IPS DF 4.7 (cell line): ENCODE data around the gene CBX1.

Experiments used
- DNase-seq: peaks from one replicate; pipeline ENCODE4 v3.0.0-alpha.2; 2013; ENCODE audit warnings: low spot score; ENCODE audit errors: extremely low read depth

CBX1 gene

DNA sequence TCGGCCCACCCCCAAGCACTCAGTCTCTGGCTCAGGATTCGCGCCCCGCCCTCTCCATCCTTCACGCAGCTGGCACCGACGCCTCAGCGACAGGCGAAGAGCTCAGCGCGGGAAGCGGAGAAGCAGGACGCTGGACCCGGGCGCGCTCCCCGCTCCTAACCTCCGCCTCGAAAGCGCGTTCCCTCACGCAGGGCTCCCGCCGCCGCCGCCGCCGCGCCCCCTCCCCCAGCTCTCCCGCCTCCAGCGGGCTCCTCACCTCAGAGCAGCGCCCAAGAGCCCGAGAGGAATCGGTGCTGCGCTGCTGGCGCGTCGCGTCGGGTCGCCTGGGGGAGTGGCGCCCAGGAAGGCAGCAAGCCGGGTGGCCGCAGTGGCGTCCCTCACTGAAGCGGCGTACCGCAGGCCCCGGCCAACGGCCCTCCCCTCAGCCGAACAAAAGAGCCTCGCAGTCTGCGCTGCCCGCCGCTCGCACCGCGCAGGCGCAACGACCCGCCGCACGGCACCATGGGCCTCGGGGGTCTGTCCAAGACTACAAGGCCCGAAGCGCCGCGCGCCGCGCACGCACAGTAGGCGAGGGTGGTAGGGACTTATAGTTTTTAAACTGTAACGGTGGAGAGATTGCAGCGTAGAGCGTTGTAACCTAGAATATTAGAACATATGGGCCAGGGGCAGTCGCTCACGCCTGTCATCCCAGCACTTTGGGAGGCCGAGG lies at the start of gene CBX1:
Gene CBX1 (minus strand): TSS at position 467 of the 709 bp plus-strand sequence. CDS start 24,474 bp downstream, outside the sequence.
- peak; percentile 74 for DNase-seq

DNA sequence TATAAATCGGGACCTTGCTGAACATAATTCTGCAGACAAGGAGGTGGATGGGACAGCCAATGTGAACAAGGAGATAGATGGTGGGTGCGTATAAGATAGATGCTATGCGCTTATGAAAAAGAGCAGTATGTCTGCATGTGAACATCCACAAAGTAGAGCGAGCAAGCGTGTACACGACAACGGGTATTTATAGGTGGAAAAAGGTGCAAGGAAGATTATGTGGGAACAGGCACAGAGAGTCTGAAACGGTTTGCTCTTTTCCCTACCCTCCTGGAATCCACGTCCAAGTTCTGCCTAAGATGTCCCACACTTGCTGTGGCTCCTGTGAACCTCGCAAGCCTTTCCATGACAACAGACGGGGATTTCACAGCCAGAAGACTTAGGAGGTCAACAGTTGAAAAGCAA lies 49.3 kb upstream of the CBX1 start:
- DNase-seq: no peak

GRCh38 chr17:48149787-48150463 lies 48.6 kb upstream of the CBX1 start:
- DNase-seq: no peak

DNA sequence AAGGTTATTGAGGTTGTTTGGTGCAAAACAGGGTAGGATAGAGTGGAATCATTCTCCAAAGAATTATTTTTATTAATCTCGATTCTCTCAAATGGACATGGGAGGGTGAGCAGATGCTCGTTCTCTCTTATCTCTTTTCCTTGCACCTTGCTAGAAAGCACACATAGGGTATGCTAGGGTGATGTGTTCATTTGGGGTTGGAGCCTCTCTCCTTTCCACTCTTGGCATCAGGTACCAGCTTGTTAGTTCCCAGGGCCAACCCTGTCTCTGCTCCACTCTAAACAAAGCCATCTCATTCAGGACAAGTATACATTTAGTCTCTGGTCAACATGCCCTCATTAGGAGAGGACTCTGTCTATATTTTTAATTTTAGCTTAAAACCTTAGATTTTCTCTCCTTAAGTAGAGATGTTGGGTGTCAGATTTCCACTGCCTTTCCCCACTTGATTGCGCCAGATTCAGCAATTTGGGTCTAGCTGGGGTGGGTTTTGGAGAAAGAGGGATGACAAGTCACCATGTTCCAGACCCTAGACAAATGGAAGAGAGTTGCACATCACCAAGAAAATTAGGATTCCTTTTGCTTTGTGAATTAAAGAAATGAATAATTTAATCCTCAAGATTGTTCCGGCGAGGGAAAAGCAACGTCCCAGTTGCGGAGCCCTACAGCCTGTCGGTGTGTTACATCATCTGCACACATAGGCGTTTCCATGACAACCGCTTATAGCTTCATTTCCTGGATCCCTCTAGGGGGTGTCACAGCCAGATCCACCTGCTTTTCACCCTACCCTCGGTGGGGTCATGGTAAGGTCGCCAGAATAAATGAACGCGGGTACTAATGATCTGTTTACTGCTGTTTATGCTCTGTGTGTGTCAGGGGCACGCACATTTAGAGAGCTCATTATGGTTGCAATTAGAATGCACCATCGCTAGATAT lies 47.8 kb upstream of the CBX1 start:
- DNase-seq: no peak

DNA sequence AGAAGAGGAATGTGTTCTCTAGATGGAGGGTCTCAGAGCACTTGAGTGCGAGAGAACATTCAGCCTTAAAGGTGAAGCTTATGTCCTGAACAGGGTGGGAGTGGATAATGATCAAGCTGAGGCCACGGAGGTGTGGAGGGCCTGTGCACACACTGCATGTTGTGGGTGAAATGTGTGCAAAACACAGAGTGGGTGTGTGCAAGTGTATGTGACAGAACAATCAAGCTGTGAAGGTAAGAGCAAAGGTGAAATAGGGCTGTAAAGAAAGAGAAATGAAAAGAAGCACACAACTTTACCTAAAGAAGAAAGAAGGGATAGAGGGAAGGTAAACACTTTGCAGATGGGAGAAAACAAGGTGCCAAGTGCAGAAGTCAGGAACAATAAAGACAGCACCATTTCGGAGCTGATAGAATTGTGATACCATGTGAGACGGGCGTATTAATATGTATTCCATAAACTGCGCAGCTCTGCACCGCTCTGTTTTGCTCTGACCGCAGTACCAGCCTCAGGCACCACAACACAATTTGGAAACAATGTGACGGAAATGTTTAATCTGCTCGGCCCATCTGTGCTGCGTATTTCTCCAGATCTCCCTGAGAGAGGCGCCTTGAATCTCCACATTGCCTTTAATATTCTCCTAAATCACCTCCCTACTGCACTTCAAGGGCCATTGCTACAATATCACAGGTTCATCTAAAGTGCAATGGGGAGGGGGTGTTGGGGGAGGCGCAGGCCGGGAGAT lies 46.9 kb upstream of the CBX1 start:
- DNase-seq: no peak

DNA sequence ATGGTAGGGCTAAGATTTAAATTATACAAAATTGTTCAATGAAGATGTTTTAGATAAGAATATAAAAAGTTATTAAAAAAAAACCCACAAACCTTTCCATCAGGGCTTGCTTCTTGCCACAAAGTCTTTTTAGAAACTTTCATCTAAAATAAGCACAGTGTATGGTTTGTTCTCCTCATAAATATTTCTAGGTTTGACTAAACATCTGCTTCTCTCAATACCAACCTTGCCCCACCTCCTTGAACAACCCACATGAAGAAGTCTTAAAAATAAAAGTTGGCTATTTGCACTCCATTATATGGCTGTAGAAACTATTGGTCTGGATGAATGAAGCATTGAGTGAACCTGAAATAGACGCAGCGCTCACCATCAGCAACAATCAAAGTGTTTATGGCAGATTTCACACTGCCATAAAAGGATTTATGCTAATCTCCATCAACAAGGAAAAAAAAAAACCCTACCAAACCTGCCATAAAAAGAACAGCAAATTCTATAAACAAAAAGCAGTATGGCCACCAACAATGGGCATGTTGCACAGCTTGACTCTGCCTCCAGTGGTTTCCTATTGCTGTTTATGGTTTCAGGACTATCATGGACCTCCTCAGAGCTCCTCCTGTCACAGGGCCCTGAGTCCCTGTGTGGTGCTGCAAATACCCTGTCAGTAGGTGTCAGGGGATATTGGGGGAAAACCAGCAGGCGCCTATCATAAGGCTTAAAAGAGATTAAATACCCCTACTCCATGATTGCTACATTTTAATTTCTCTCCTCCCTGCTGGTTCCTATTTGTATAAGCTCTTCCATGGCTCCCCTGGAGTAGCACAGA lies 43.9 kb upstream of the CBX1 start:
- DNase-seq: no peak

DNA sequence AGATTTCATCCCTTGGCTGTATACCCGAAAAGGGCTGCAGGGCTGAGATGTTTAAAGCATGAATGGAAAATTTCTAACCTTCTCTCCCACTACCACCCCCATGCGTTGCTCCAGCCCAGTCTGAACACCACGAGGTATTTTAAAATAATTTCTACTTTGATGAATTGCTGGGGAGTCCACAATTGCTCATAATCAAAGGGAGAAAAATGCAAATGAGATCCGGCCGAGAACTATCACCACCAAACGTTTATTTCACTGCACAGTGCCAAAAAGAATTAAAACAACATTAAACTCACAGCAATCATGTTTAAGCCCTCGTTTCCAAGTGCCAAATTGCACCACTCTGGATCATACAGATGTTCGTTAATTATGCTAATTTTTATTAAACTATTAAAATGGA lies 43.0 kb upstream of the CBX1 start:
- no peak for DNase-seq

GRCh38 chr17:48143629-48144028 lies 42.4 kb upstream of the CBX1 start:
- no peak for DNase-seq

DNA sequence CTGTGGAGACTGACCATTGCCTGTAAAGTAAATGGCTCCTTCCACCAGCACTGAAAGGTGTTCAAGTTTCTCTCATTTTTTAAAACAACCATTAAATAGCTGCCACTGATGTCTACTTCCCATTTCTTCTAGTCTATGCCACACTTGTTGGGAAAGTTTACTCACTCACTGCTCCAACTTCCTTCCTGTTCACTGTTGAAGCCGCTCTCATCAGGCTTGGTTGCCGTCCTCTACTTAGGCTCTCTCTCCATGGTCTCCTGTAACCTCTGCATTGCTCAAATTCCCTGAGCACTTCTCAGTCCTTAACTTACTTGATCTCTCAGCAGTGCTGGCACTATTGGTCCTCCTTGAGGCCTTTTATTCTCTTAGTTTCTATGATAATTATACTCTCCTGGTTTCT lies 38.7 kb upstream of the CBX1 start:
- no peak for DNase-seq

GRCh38 chr17:48137656-48138055 lies 36.4 kb upstream of the CBX1 start:
- DNase-seq: no peak

DNA sequence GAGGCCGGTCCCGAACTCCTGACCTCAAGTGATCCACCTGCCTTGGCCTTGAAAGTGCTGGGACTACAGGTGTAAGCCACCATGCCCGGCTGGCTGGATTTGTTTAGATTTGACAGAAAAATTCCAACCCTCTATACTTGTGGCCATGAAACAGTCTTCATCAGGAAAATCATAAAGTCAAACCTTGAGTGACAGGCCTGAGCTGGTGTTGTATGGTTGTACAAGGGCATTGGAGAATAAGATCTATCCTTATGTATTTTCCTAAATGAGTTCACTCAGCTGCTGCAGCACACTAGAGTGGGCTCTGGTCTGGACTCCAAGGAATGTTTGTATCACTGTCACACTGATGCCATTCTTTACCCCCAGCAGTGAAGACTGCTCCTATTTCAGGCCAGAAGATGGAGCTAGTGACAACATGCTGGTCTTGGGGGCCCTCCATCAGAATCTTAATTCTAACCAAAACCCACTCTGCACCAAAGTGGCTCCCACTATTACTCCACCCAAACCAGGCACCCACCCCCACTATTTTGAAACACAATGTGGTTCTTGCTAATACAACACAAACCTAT lies 33.7 kb upstream of the CBX1 start:
- no peak for DNase-seq

GRCh38 chr17:48132385-48132784 lies 31.1 kb upstream of the CBX1 start:
- no peak for DNase-seq

GRCh38 chr17:48131216-48131824 lies 30.0 kb upstream of the CBX1 start:
- peak; percentile 76 for DNase-seq

- no peak for DNase-seq
Measured at GRCh38 chr17:48129981-48130380, 28.7 kb upstream of the CBX1 start.

- no peak for DNase-seq
Measured at GRCh38 chr17:48128400-48128799, 27.1 kb upstream of the CBX1 start.

- no peak for DNase-seq
Measured at GRCh38 chr17:48127371-48128051, 26.2 kb upstream of the CBX1 start.

GRCh38 chr17:48126532-48126850 lies 25.2 kb upstream of the CBX1 start:
- DNase-seq: no peak

DNA sequence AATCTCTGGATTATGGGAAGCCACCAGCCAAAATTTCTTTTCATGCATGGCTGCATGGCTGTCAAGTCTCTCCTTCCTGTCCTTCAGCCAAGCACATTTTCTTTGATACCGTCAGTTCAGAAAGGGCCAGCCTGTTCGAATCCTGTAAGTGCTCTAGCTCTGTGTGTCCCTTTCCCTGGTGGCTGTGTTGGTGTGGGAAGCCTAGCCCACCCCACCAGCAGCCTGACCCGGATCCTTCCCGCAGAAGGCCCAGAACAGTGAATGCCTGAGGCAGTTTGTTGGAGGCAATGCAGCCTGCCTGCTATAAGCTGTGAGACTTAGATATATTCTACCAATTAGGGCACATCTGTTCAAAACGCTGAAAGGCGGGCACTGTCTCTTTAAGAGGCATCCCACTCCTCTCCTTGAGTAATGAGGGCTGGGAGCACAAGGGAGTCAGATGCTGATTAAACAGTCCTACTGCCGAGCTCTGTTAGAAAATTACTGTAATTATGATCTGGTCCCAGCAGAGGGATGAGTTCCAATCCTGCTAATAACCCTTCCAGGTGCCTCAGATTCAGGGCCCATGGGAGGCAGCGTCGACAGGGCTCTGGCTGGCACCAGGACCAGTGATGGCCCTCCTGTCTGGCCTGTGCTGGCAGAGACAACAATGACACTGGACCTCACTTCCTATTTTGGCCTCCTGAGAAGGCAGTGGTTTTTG lies 24.7 kb upstream of the CBX1 start:
- no peak for DNase-seq
